Right lobe of liver (tissue), 6 donors: ENCODE measurements around the gene VAX1. TPM values are rescaled to one million over a fixed set of nuclear protein-coding genes. Genes with fewer than 3 reads are reported as not detected.
"Not testable (repeated sequence)": the region's sequence is repeated elsewhere in the genome, so short reads cannot be mapped to it uniquely, and the experiment has no call there.

Experiments used
- ATAC-seq, 4 donors: fragments of 200-7000 bp; cut with Tn5 transposase; one replicate each; pipeline ENCODE4 v1.9.1; 2020; ENCODE audit warnings: mild to moderate bottlenecking in 4 of 4, moderate library complexity in 4 of 4
- DNase-seq, 3 donors: peaks; one replicate each; pipeline ENCODE4 v3.0.0-alpha.2; 2020
- H3K27ac ChIP-seq, 3 donors: fragments of 200-600 bp; one replicate each; pipeline ENCODE4 v1.8.0; 2022
- H3K27me3 ChIP-seq, 2 donors: fragments of 200-600 bp; one replicate each; pipeline ENCODE4 v1.8.0; 2022
- H3K36me3 ChIP-seq, 4 donors: fragments of 200-600 bp; sonication (generic) in 1 of 4; one replicate each; pipeline versions ENCODE4 v1.5.1 to v1.8.0; 2017 to 2022; ENCODE audit warnings: control low read depth in 1 of 4
- H3K4me1 ChIP-seq, 4 donors: fragments of 200-600 bp; sonication (generic) in 1 of 4; one replicate each; pipeline versions ENCODE4 v1.5.1 to v1.8.0; 2017 to 2022; ENCODE audit warnings: control low read depth in 1 of 4
- H3K4me3 ChIP-seq, 3 donors: fragments of 200-600 bp; one replicate each; pipeline ENCODE4 v1.8.0; 2022
- H3K9me3 ChIP-seq, 4 donors: fragments of 200-600 bp; sonication (generic) in 1 of 4; one replicate each; pipeline versions ENCODE4 v1.5.1 to v1.8.0; 2017 to 2022; ENCODE audit warnings: control low read depth in 1 of 4
- CTCF ChIP-seq, 4 donors: fragments of 200-600 bp in 3 of 4; fragments of 450-650 bp in 1 of 4; IDR thresholded peaks; one replicate each; pipeline versions ENCODE4 v1.5.1 to v1.8.0; 2016 to 2022; ENCODE audit warnings: antibody characterized with exemption in 4 of 4, mild to moderate bottlenecking in 2 of 4
- POLR2A ChIP-seq: fragments of 450-650 bp; IDR thresholded peaks from one replicate; pipeline ENCODE4 v1.6.1; 2017; ENCODE audit warnings: antibody characterized with exemption, mild to moderate bottlenecking
- WGBS: methylation state at CpG from one replicate; pipeline ENCODE4 v1.1.6; 2018; ENCODE audit warnings: low coverage, low lambda C conversion rate; ENCODE audit not compliant: insufficient coverage; ENCODE audit errors: missing lambda C conversion rate; 5-methylcytosine and 5-hydroxymethylcytosine counted together
- intact Hi-C, 2 donors: fragments of 100-400 bp; cut with DNase I; formaldehyde crosslinking; loops; one replicate each; pipeline versions ENCODE4 v1.11.2 to v1.14.1; 2022
- total RNA-seq, 6 experiments: library from RNA; depleted of rRNA in 2 of 6; stranded (reverse); fragments of >200 nt in 2 of 6; fragmentation: NEBNext Ultra II Directional in 3 of 6; extraction: Animal tissue kit (Norgen Biotek cat#: 25700) in 3 of 6; gene quantifications; one replicate each; pipeline versions ENCODE4 v1.1.0 to v1.2.4, GENCODE V29; 2016 to 2023
- donor health status: DM: no; HTN: yes; CAD: no.
- donor health status: DM: no; HTN: no; CAD: no.
- donor health status: DM: no; HTN: no; CAD: no.
- donor health status: DM: no; HTN: yes; CAD: no.
- donor health status: DM: no; HTN: yes; CAD: no.

The VAX1 gene
- total RNA-seq, 6 experiments from 2014 or later: not detected

GRCh38 chr10:117131376-117132327 lies 6.4 kb downstream of the VAX1 start:
- no peaks in the 10 kb centered on the region for H3K36me3 ChIP-seq
- 4% methylated on average over 40 of the region's 47 CpGs for WGBS
- H3K4me1 ChIP-seq: peaks cover 0 to 13% (median 0%) of the 10 kb centered on the region in 4 donors
- peak overlapping the region in 1 of 3 donors; percentile 9 for H3K4me3 ChIP-seq
- no peak for TF ChIP-seq POLR2A
- TF ChIP-seq CTCF (IDR thresholded peaks at IDR 0.05): no peak
- ATAC-seq: peak; percentile 22 to 59 (median 45)
- no peak for DNase-seq
- intact Hi-C loops: no loop called here
- H3K27ac ChIP-seq: no peak overlapping the region
- H3K9me3 ChIP-seq: no peaks in the 10 kb centered on the region
- peaks cover 21 to 39% of the 10 kb centered on the region in 2 donors for H3K27me3 ChIP-seq

GRCh38 chr10:117130862-117131375 lies 7.2 kb downstream of the VAX1 start:
- no peak overlapping the region for H3K4me3 ChIP-seq
- intact Hi-C loops: no loop called here

GRCh38 chr10:117130346-117130745 lies 7.7 kb downstream of the VAX1 start:
- peaks cover 17 to 28% of the 10 kb centered on the region in 2 donors for H3K27me3 ChIP-seq
- ATAC-seq (no peak), DNase-seq (no peak)
- peaks cover 0 to 13% (median 0%) of the 10 kb centered on the region in 4 donors for H3K4me1 ChIP-seq
- TF ChIP-seq CTCF (IDR thresholded peaks at IDR 0.05) (no peak), POLR2A (no peak)
- no peaks in the 10 kb centered on the region for H3K9me3 ChIP-seq
- intact Hi-C loops: no loop called here
- 40% methylated on average over 1 of the region's 2 CpGs for WGBS
- no peaks in the 10 kb centered on the region for H3K36me3 ChIP-seq
- H3K27ac ChIP-seq: no peak overlapping the region
- H3K4me3 ChIP-seq: no peak overlapping the region

More at GRCh38 chr10:117130862-117131375, 7.2 kb downstream of the VAX1 start:
- no peak for ATAC-seq
- 34% methylated on average over 6 of the region's 8 CpGs for WGBS
- peaks cover 0 to 13% (median 0%) of the 10 kb centered on the region in 4 donors for H3K4me1 ChIP-seq
- peaks cover 17 to 32% of the 10 kb centered on the region in 2 donors for H3K27me3 ChIP-seq
- no peaks in the 10 kb centered on the region for H3K9me3 ChIP-seq
- DNase-seq: no peak
- no peaks in the 10 kb centered on the region for H3K36me3 ChIP-seq
- H3K27ac ChIP-seq: no peak overlapping the region
- no peak for TF ChIP-seq POLR2A
- no peak for TF ChIP-seq CTCF (IDR thresholded peaks at IDR 0.05)

GRCh38 chr10:117126645-117127044 lies 11.4 kb downstream of the VAX1 start:
- H3K4me3 ChIP-seq, H3K36me3 ChIP-seq, H3K4me1 ChIP-seq, ATAC-seq, intact Hi-C loops, H3K27me3 ChIP-seq, H3K9me3 ChIP-seq, H3K27ac ChIP-seq, DNase-seq: not testable (repeated sequence)
- WGBS: 93% methylated on average over 16 of the region's 23 CpGs

GRCh38 chr10:117126034-117126433 lies 12.0 kb downstream of the VAX1 start:
- H3K36me3 ChIP-seq: no peaks in the 10 kb centered on the region
- no peak for TF ChIP-seq POLR2A
- no peak for TF ChIP-seq CTCF (IDR thresholded peaks at IDR 0.05)
- peaks cover under 1 to 3% of the 10 kb centered on the region in 2 donors for H3K27me3 ChIP-seq
- H3K4me3 ChIP-seq: no peak overlapping the region
- no peaks in the 10 kb centered on the region for H3K9me3 ChIP-seq
- H3K27ac ChIP-seq: no peak overlapping the region
- ATAC-seq: no peak
- WGBS: 49% methylated on average over 3 of the region's 26 CpGs
- H3K4me1 ChIP-seq: no peaks in the 10 kb centered on the region
- intact Hi-C loops: no loop called here
- no peak for DNase-seq
